Thymus (tissue), 11 donors: ENCODE results near the gene PSMF1. TPM values are rescaled to one million over a fixed set of nuclear protein-coding genes. Genes with fewer than 3 reads are reported as not detected.
A peak's percentile ranks its signal among the peaks of the same experiment; 100 is the strongest.

Source experiments
- DNase-seq, 9 donors: peaks; one replicate each; pipeline ENCODE4 v3.0.0-alpha.2; 2013; ENCODE audit warnings: low spot score in 9 of 9, low read depth in 6 of 9, missing footprints in 1 of 9
- H3K27ac ChIP-seq, 2 donors: one replicate each; pipeline ENCODE4 v1.5.1; 2013; ENCODE audit warnings: control low read depth in 1 of 2, low read depth in 1 of 2, low read length in 1 of 2, mild to moderate bottlenecking in 1 of 2, moderate library complexity in 1 of 2
- H3K27me3 ChIP-seq, 2 donors: one replicate each; pipeline ENCODE4 v1.5.1; 2013; ENCODE audit warnings: low read length in 1 of 2; ENCODE audit not compliant: control insufficient read depth in 2 of 2, insufficient read depth in 1 of 2
- H3K36me3 ChIP-seq, 2 donors: one replicate each; pipeline ENCODE4 v1.5.1; 2013; ENCODE audit warnings: low read length in 1 of 2, mild to moderate bottlenecking in 1 of 2, moderate library complexity in 1 of 2; ENCODE audit not compliant: control insufficient read depth in 2 of 2, insufficient read depth in 2 of 2
- H3K4me1 ChIP-seq, 2 donors: one replicate each; pipeline ENCODE4 v1.5.1; 2013; ENCODE audit warnings: low read length in 2 of 2; ENCODE audit not compliant: control insufficient read depth in 2 of 2, insufficient read depth in 2 of 2
- H3K4me3 ChIP-seq, 2 donors: one replicate each; pipeline ENCODE4 v1.5.1; 2013; ENCODE audit warnings: low read length in 2 of 2, control low read depth in 1 of 2, mild to moderate bottlenecking in 1 of 2
- H3K9me3 ChIP-seq, 2 donors: one replicate each; pipeline ENCODE4 v1.5.1; 2013; ENCODE audit warnings: low read length in 1 of 2, mild to moderate bottlenecking in 1 of 2; ENCODE audit not compliant: control insufficient read depth in 2 of 2, insufficient read depth in 1 of 2
- WGBS: extraction: QIAGEN DNeasy Blood & Tissue Kit; methylation state at CpG from one replicate; pipeline ENCODE4 v1.1.7; 2013; 5-methylcytosine and 5-hydroxymethylcytosine counted together
- polyA plus RNA-seq: library from polyadenylated mRNA; stranded (reverse); fragments of 200-250 nt; gene quantifications from one replicate; pipeline ENCODE4 v1.2.3, GENCODE V29; 2013
- total RNA-seq: library from RNA; stranded (reverse); fragments of 120-200 nt; gene quantifications from one replicate; pipeline ENCODE4 v1.2.4, GENCODE V29; 2013
- donor health status: healthy.

Gene PSMF1
- total and polyA plus RNA-seq, 2 donors = 30.0 to 47.3 TPM

DNA sequence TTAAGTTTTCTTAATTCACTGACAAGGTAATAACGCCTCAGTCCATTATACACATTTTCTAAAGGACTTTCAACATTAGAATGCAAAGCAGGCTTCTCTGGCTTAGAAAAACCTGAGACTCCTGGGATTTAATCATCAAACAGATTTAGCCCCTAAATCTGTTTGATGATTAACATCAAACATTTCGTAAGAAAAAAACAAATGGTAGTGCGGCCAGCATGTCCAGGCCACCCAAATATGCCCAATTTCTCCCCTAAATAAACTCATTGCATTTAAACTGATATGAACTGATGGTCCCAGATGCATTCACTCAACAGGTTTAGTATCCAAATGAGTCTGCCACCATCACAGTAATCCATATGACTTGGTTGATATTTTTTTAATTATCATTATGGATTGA, 60.2 kb downstream of the PSMF1 start:
- Histone ChIP-seq H3K9me3 (no peaks in the 10 kb centered on the region), H3K27ac (no peak overlapping the region), H3K4me3 (no peak overlapping the region), H3K4me1 (no peaks in the 10 kb centered on the region), H3K36me3 (peaks cover 0 to 7% of the 10 kb centered on the region in 2 donors), H3K27me3 (peaks cover 8 to 14% of the 10 kb centered on the region in 2 donors)
- 98% methylated on average over 3 of the region's 3 CpGs for WGBS
- DNase-seq = no peak

DNA sequence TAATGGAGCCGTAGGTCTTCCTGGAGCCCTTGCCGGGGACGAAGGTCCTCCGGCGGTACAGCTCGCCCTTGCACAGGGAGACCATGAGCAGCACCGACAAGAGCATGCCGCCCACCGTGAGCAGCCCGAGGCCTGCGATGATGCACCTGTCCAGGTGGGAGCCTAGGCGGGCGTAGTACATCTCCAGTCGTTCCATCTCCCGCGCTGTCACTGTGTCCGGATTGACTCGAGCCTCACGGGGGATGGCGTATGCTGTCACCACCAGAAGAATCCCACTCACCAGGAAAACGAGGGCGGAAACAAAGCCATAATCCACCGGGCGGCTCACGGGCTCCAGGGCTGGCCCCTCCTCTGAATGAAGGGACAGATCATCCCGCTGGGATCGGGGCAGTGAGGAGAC, 62.5 kb downstream of the PSMF1 start:
- 98% methylated on average over 27 of the region's 27 CpGs for WGBS
- Histone ChIP-seq H3K4me3 (no peak overlapping the region), H3K27ac (no peak overlapping the region), H3K27me3 (peaks cover 30 to 37% of the 10 kb centered on the region in 2 donors), H3K36me3 (peaks cover 0 to 2% of the 10 kb centered on the region in 2 donors), H3K4me1 (no peaks in the 10 kb centered on the region), H3K9me3 (no peaks in the 10 kb centered on the region)
- no peak for DNase-seq

DNA sequence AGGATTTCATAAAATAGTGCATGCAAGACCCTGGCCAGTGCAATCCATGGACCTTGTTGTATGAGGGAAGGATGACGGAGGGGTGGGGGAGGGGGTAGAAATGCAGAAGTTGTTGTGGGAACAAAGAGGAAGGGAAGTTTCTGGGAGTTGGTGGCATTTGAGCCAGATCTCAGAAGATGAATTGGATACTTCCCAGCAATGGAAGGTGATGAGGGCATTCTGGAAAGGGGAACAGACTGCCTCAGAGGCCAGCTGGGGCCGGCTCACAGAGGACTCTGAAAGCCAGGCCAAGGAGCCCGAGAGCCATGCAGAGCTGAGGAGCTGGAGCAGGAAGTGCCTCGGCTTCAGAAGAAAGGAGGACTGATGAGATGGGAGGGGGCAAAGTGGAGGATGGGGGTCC, 63.7 kb downstream of the PSMF1 start:
- no peak overlapping the region for H3K27ac ChIP-seq
- DNase-seq = no peak
- H3K4me3 ChIP-seq = no peak overlapping the region
- no peaks in the 10 kb centered on the region for H3K4me1 ChIP-seq
- no peaks in the 10 kb centered on the region for H3K9me3 ChIP-seq
- H3K27me3 ChIP-seq = peaks cover 34 to 48% of the 10 kb centered on the region in 2 donors
- WGBS = 62% methylated on average over 4 of the region's 4 CpGs
- H3K36me3 ChIP-seq = no peaks in the 10 kb centered on the region

DNA sequence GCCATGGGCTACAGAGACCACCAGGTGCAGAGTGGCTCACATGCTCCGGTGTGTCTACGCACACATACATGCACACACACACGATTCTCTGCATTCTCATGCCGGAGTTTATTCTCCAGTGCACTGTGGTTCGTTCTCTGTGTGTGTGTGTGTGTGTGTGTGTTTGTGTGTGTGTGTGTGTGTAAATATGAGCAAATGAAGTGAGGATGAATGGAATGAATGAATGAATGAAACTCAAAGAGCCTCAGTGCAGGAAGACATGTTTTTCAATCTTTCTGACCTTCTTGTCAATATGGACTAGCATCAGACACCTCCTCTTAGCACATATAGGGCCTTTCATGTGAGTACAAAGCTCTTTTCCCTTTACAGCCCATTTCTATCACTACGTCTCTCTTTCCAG, 64.8 kb downstream of the PSMF1 start:
- Histone ChIP-seq H3K27ac (no peak overlapping the region), H3K4me3 (no peak overlapping the region), H3K9me3 (no peaks in the 10 kb centered on the region), H3K27me3 (peaks cover 37 to 54% of the 10 kb centered on the region in 2 donors), H3K36me3 (no peaks in the 10 kb centered on the region), H3K4me1 (no peaks in the 10 kb centered on the region)
- DNase-seq = no peak
- WGBS = 94% methylated on average over 6 of the region's 6 CpGs

DNA sequence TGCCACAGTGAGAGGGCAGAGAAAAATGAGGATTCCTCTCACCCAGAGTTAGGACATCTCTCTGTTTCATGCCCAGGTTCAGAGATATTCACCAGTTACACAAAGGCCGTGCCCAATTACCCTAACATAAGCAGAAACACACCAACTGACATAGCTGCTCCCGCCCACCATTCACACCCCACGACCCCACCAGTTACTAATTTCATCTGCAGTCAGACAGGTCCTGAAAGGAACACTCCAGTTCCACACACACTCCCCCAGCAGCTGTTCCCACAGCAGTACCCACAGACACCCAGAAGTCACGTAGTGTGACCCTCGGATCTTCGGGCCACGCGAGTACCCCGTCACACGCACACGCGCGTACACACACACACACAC, 65.8 kb downstream of the PSMF1 start:
- no peak overlapping the region for H3K27ac ChIP-seq
- H3K4me3 ChIP-seq = no peak overlapping the region
- DNase-seq = no peak
- H3K9me3 ChIP-seq = no peaks in the 10 kb centered on the region
- WGBS = 54% methylated on average over 13 of the region's 13 CpGs
- no peaks in the 10 kb centered on the region for H3K36me3 ChIP-seq
- H3K27me3 ChIP-seq = peaks cover 37 to 57% of the 10 kb centered on the region in 2 donors
- no peaks in the 10 kb centered on the region for H3K4me1 ChIP-seq

DNA sequence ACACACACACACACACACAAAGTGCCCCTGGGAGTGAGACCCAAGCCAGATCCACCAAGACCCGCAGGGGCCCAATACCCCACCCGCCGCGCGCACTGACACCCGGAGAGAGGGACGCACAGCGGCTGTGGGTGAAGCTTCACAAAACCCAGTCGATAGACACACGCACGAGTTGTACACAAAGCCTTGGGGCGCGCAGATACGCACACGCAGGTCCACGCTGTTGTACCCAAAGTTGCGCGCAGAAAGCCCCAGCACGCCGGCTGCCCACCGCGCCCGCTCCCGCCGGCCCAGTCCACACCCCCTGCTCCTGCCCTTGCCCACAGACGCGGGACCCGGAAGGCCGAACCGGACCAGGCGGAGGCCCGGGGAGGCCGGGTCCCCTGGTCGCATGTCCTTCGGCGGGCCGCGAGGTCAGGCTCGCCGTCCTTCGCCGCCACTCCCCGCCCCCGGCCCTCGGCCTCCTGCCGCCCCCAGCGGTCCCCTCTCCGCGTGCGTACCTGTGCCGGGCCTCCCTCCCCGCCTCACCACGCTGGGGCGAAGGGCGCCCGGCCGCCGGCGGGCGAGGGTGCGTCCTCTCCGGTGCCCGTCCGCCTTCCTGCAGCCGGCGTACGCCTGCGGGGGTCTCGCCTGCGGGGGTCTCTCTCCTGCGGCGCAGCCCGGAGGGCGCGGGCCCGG, 66.4 kb downstream of the PSMF1 start, which contains the start of gene TMEM74B:
Gene TMEM74B (minus strand): TSS at position 344 of the 678 bp plus-strand sequence. CDS start 1,180 bp downstream, outside the sequence.
- no peaks in the 10 kb centered on the region for H3K4me1 ChIP-seq
- WGBS = 5% methylated on average over 76 of the region's 76 CpGs
- H3K4me3 ChIP-seq = peak within 1 kb of the TSS in 1 of 2 donors; percentile 38
- H3K27ac ChIP-seq = no peak within 1 kb of the TSS
- no peaks in the 10 kb centered on the region for H3K36me3 ChIP-seq
- no peak for DNase-seq
- H3K9me3 ChIP-seq = no peaks in the 10 kb centered on the region
- peaks cover 37 to 59% of the 10 kb centered on the region in 2 donors for H3K27me3 ChIP-seq

DNA sequence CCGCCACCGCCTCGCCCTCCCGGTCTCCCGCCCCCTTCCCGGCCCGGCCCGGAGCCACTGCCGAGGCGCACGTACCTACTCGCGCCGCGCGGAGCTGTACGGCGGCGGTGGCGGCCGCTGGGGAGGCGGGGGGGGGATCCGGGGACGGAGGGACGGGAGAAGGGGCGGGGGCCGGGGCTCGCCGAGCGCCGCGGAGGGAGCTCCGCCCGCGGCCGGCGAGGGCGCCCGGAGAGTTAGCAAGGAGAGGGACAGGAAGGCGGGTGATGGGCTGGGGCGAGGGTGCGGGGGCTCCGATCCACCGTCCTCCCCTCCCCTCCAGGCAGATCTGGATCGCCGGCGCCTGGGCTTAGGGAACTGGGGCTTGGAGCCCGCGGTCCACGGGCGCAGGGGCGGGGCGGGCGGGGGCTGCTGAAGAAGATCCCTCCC, 66.9 kb downstream of the PSMF1 start:
- Histone ChIP-seq H3K27me3 (peaks cover 37 to 60% of the 10 kb centered on the region in 2 donors), H3K27ac (no peak overlapping the region), H3K4me3 (peak overlapping the region in 1 of 2 donors; percentile 38), H3K4me1 (no peaks in the 10 kb centered on the region), H3K36me3 (no peaks in the 10 kb centered on the region), H3K9me3 (no peaks in the 10 kb centered on the region)
- under 1% methylated on average over 54 of the region's 54 CpGs for WGBS
- no peak for DNase-seq

DNA sequence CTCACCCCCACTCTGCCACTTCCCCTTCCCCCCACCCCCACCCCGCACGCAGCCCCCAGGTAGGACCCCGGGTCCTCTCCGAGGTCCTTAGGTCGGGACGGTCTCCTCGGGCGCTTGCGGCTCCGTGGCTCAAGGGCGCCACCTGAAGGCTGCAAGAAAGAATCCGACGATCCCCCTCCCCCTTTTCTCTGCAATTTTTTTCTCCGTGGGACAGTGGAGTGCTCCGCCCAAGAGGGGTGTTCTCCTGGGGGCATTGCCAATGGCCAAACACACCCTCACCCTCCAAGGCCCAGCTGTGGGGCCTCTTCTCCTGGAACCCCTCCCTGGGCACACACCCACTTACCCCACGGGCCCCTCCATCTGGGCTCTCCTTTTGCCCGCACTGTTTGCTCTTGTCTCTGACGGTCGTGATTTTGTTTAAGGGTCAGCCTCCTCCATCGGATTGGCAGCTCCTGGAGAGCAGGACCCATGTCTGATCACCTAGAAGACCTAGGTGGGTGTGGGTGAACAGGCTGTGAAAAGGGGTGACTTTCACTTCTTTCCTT, 67.5 kb downstream of the PSMF1 start:
- H3K27me3 ChIP-seq = peaks cover 37 to 62% of the 10 kb centered on the region in 2 donors
- WGBS = 14% methylated on average over 20 of the region's 20 CpGs
- H3K4me3 ChIP-seq = peak overlapping the region in 1 of 2 donors; percentile 38
- DNase-seq = peak in 4 of 9 donors; percentile 13 to 47 (median 20)
- H3K27ac ChIP-seq = no peak overlapping the region
- no peaks in the 10 kb centered on the region for H3K4me1 ChIP-seq
- no peaks in the 10 kb centered on the region for H3K36me3 ChIP-seq
- no peaks in the 10 kb centered on the region for H3K9me3 ChIP-seq

DNA sequence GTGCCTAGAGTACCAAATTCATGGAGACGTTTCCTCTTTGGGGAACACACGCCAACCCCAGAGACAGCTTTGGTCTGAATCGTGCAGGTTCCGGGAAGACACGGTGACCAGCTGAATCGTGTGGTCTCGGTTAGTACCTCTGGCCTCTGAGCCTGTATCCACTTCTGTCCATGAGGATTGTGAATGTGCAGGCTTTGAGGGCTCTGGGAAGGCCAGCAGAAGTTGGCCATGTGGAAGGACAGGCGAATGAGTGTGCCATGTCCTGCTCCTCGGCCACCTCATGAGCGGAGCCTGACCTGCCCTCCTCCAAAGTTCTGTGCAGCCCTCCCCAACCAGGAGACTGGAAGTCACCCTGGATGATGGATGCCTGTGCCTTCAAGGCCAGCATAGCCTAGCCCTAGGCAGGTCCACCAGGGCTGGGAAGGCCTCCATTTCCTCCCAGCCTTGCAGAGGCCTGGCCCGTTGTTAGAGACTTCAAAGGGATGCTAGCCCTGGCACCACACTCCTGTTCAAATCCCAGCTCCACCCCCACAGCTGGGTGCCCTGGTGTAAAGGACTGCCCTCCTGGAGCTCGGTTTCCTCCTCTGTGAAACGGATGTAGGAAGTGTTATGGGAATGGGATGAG, 68.1 kb downstream of the PSMF1 start:
- Histone ChIP-seq H3K9me3 (no peaks in the 10 kb centered on the region), H3K27me3 (peaks cover 37 to 62% of the 10 kb centered on the region in 2 donors), H3K27ac (no peak overlapping the region), H3K36me3 (no peaks in the 10 kb centered on the region), H3K4me3 (no peak overlapping the region), H3K4me1 (no peaks in the 10 kb centered on the region)
- 91% methylated on average over 13 of the region's 13 CpGs for WGBS
- DNase-seq = no peak
